ENCODE results near the gene GNAO1.
"Not testable (repeated sequence)": the region's sequence is repeated elsewhere in the genome, so short reads cannot be mapped to it uniquely, and the experiment has no call there.

Gene GNAO1

DNA sequence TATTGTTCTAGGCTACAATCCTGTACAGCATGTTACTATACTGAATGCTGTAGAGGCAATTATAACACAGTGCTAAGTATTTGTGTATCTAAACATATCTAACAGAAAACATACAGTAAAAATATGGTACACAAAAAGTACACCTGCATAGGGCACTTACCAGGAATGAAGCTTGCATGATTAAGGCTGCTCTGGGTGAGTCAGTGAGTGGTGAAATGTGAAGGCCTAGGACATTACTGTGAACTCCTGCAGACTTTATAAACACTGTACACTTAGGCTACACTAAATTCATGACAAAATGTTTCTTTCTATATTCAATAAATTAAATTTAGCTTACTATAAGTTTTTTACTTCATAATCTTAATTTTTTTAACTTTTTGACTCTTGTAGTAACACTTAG lies 196.9 kb downstream of the GNAO1 start:
- POLR2A ChIA-PET = no interaction called here

DNA sequence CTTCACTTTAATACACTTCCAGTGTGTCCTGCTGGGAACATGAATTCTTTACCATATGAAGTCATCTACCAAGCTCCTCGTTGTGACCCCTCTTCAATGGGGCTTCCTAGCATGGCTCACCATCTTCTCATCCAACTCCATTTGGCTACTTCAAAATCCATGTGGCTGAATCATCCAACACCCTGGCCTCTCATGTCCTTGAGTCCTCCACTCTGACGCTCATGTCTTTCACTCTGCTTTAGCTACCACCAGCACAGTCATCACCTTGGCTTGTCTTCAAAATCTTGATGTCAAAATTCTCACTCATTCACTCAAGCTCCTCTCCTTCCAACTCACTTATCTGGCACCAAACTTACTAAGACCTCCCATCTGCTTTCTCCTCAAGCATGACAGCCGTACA lies 198.3 kb downstream of the GNAO1 start:
- Histone ChIP-seq H3K27ac (ENCODE audit: extremely low read depth, low read depth, low read length) (no peak overlapping the region), H3K9me3 (ENCODE audit: control insufficient read depth, insufficient read depth, low read depth, low read length) (no peaks in the 10 kb centered on the region), H3K36me3 (ENCODE audit: control insufficient read depth in 2 of 2, insufficient read depth in 1 of 2, low read length in 2 of 2) (peaks cover 8 to 68% of the 10 kb centered on the region in 2 experiments; a peak in 2 of 3 replicates), H3K4me3 (ENCODE audit: low read depth, low read length) (no peak overlapping the region), H3K4me1 (ENCODE audit: control insufficient read depth, insufficient read depth, low read length) (no peaks in the 10 kb centered on the region)
- POLR2A ChIA-PET = interaction anchor here (1.4 kb wide), 1 partner anchor 62 kb away, joined by 4 read pairs; the partner anchor contains the start of genes NUDT21 and OGFOD1
- CTCF ChIA-PET = interaction anchor here (1.1 to 2.0 kb wide), 3 partner anchors 9 to 33 kb away, joined by 5 to 8 read pairs (median 5); no protein-coding TSS in a partner anchor
- TF ChIP-seq ZNF2 (tag by site-specific recombination; IDR thresholded peaks at IDR 0.05) = no peak
- TF ChIP-seq ZNF324 (tag by site-specific recombination; IDR thresholded peaks at IDR 0.05) = no peak
- TF ChIP-seq ZNF391 (tag by site-specific recombination; IDR thresholded peaks at IDR 0.05; ENCODE audit: borderline replicate concordance, low read depth) = no peak
- TF ChIP-seq ZNF510 (tag by site-specific recombination; IDR thresholded peaks at IDR 0.05; ENCODE audit: insufficient replicate concordance) = no peak
- no peak for TF ChIP-seq ZNF558 (tag by site-specific recombination; IDR thresholded peaks at IDR 0.05)
- TF ChIP-seq WT1 (tag by site-specific recombination; IDR thresholded peaks at IDR 0.05) = no peak
- TF ChIP-seq KLF7 (tag by site-specific recombination; IDR thresholded peaks at IDR 0.05; ENCODE audit: borderline replicate concordance) = no peak
- TF ChIP-seq ZNF16 (tag by site-specific recombination; IDR thresholded peaks at IDR 0.05; ENCODE audit: low read depth) = no peak
- TF ChIP-seq, protein P1, sequence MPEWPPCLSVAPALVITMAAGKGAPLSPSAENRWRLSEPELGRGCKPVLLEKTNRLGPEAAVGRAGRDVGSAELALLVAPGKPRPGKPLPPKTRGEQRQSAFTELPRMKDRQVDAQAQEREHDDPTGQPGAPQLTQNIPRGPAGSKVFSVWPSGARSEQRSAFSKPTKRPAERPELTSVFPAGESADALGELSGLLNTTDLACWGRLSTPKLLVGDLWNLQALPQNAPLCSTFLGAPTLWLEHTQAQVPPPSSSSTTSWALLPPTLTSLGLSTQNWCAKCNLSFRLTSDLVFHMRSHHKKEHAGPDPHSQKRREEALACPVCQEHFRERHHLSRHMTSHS (tag by site-specific recombination; IDR thresholded peaks at IDR 0.05) = no peak
- no peak for TF ChIP-seq GLI4 (tag by site-specific recombination; IDR thresholded peaks at IDR 0.05)
- TF ChIP-seq ZEB2 (tag by site-specific recombination; IDR thresholded peaks at IDR 0.05) = no peak
- TF ChIP-seq MYNN (tag by site-specific recombination; IDR thresholded peaks at IDR 0.05; ENCODE audit: borderline replicate concordance) = no peak
- TF ChIP-seq ZNF624 (tag by site-specific recombination; IDR thresholded peaks at IDR 0.05) = no peak
- no peak for TF ChIP-seq KLF10 (tag by site-specific recombination; IDR thresholded peaks at IDR 0.05)
- no peak for TF ChIP-seq ZNF146 (tag by site-specific recombination; IDR thresholded peaks at IDR 0.05)
- TF ChIP-seq ZNF121 (tag by site-specific recombination; IDR thresholded peaks at IDR 0.05) = no peak
- no peak for TF ChIP-seq ZNF621 (tag by site-specific recombination; IDR thresholded peaks at IDR 0.05)
- no peak for TF ChIP-seq ZNF311 (tag by site-specific recombination; IDR thresholded peaks at IDR 0.05; ENCODE audit: borderline replicate concordance)
- no peak for TF ChIP-seq ZNF10 (tag by site-specific recombination; IDR thresholded peaks at IDR 0.05)
- TF ChIP-seq ZNF302 (tag by site-specific recombination; IDR thresholded peaks at IDR 0.05; ENCODE audit: low read depth) = no peak

More for the DNA sequence above, 196.9 kb downstream of the GNAO1 start:
- CTCF ChIA-PET = interaction anchor here (0.6 to 1.2 kb wide), 4 partner anchors 32 to 496 kb away, joined by 3 to 6 read pairs (median 4); no protein-coding TSS in a partner anchor
- no peak overlapping the region for H3K27ac ChIP-seq (ENCODE audit: extremely low read depth, low read depth, low read length)
- no peaks in the 10 kb centered on the region for H3K4me1 ChIP-seq (ENCODE audit: control insufficient read depth, insufficient read depth, low read length)
- H3K4me3 ChIP-seq (ENCODE audit: low read depth, low read length) = no peak overlapping the region
- H3K36me3 ChIP-seq (ENCODE audit: control insufficient read depth in 2 of 2, insufficient read depth in 1 of 2, low read length in 2 of 2) = peaks cover 8 to 82% of the 10 kb centered on the region in 2 experiments; a peak in 2 of 3 replicates
- no peak for TF ChIP-seq YY2 (tag by site-specific recombination; IDR thresholded peaks at IDR 0.05)
- no peaks in the 10 kb centered on the region for H3K9me3 ChIP-seq (ENCODE audit: control insufficient read depth, insufficient read depth, low read depth, low read length)

DNA sequence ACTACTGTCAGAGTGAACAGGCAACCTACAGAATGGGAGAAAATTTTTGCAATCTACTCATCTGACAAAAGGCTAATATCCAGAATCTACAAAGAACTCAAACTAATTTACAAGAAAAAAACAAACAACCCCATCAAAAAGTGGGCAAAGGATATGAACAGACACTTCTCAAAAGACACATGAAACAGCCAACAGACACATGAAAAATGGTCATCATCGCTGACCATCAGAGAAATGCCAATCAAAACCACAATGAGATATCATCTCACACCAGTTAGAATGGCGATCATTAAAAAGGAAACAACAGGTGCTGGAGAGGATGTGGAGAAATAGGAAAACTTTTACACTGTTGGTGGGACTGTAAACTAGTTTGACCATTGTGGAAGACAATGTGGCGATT lies 205.4 kb downstream of the GNAO1 start:
- POLR2A ChIA-PET; H3K9me3 ChIP-seq (ENCODE audit: control insufficient read depth, insufficient read depth, low read depth, low read length): not testable (repeated sequence)

More for the DNA sequence above, 205.4 kb downstream of the GNAO1 start:
- peaks cover 9 to 39% of the 10 kb centered on the region in 2 experiments; a peak in 2 of 3 replicates for H3K36me3 ChIP-seq (ENCODE audit: control insufficient read depth in 2 of 2, insufficient read depth in 1 of 2, low read length in 2 of 2)
- CTCF ChIA-PET; H3K4me1 ChIP-seq (ENCODE audit: control insufficient read depth, insufficient read depth, low read length); H3K27ac ChIP-seq (ENCODE audit: extremely low read depth, low read depth, low read length); H3K4me3 ChIP-seq (ENCODE audit: low read depth, low read length): not testable (repeated sequence)

Measured in HEK293 (cell line).